PC-9 (cell line): ENCODE results near the gene NLGN1.

Source experiments
- EZH2 ChIP-seq: fragments of 200-600 bp; sonication (generic); IDR thresholded peaks from 2 replicates; pipeline ENCODE4 v1.8.0; 2017; ENCODE audit warnings: antibody characterized with exemption, low read depth
- TF ChIP-seq, protein P1 (sequence below): fragments of 200-600 bp; sonication (generic); conservative IDR thresholded peaks from 2 replicates; pipeline ENCODE4 v1.6.1; 2017; ENCODE audit warnings: mixed run types, antibody characterized with exemption, mild to moderate bottlenecking, moderate library complexity

DNA sequence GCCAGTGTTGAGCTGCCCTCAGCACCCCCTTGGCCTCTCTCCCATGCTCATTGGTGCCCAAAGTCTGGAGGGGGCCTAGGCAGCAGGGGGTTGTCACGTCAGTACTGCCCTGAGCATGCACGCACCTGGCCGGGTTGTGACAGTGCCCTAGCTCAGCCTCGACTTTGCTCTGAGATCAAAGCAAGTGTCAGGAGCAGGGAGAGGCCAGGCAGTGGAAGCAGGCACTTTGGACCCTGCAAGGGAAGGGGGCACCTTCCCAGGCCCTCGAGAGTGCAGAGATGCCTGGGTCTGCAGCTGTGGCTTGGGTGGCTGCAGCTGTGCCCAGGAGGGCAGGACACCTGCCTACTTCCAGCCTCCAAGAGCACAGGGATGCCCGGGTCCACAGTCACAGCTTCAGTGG is 561.3 kb downstream of the NLGN1 start:
- TF ChIP-seq, protein P1, sequence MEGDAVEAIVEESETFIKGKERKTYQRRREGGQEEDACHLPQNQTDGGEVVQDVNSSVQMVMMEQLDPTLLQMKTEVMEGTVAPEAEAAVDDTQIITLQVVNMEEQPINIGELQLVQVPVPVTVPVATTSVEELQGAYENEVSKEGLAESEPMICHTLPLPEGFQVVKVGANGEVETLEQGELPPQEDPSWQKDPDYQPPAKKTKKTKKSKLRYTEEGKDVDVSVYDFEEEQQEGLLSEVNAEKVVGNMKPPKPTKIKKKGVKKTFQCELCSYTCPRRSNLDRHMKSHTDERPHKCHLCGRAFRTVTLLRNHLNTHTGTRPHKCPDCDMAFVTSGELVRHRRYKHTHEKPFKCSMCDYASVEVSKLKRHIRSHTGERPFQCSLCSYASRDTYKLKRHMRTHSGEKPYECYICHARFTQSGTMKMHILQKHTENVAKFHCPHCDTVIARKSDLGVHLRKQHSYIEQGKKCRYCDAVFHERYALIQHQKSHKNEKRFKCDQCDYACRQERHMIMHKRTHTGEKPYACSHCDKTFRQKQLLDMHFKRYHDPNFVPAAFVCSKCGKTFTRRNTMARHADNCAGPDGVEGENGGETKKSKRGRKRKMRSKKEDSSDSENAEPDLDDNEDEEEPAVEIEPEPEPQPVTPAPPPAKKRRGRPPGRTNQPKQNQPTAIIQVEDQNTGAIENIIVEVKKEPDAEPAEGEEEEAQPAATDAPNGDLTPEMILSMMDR: no peak
- no peak for TF ChIP-seq EZH2
